ENCODE measurements around the gene CHD5. TPM values are rescaled to one million over a fixed set of nuclear protein-coding genes. Genes with fewer than 3 reads are reported as not detected.
A peak's percentile ranks its signal among the peaks of the same experiment; 100 is the strongest.

CHD5 gene
- total RNA-seq, 1 donor from 2014 or later: 0.42 TPM

- H3K9me3 Mint-ChIP-seq (ENCODE audit: low read depth): no peaks in the 10 kb centered on the region
- H3K27me3 Mint-ChIP-seq (ENCODE audit: low read depth): peaks cover 31% of the 10 kb centered on the region
- H3K4me1 Mint-ChIP-seq (ENCODE audit: low read depth): no peaks in the 10 kb centered on the region
- no peak overlapping the region for H3K4me3 Mint-ChIP-seq (ENCODE audit: unreplicated experiment)
- no peaks in the 10 kb centered on the region for H3K36me3 Mint-ChIP-seq (ENCODE audit: low read depth)
- no peak overlapping the region for H3K27ac Mint-ChIP-seq (ENCODE audit: unreplicated experiment)
- DNase-seq (ENCODE audit: low spot score): no peak
- TF ChIP-seq CTCF (IDR thresholded peaks at IDR 0.05): peak; percentile 68
Measured at GRCh38 chr1:6171548-6172124, 8.5 kb downstream of the CHD5 start.

GRCh38 chr1:6170742-6171201 is 9.3 kb downstream of the CHD5 start:
- Mint-ChIP-seq H3K4me3 (ENCODE audit: unreplicated experiment) (no peak overlapping the region), H3K27me3 (ENCODE audit: low read depth) (peaks cover 31% of the 10 kb centered on the region), H3K9me3 (ENCODE audit: low read depth) (no peaks in the 10 kb centered on the region), H3K36me3 (ENCODE audit: low read depth) (no peaks in the 10 kb centered on the region), H3K27ac (ENCODE audit: unreplicated experiment) (no peak overlapping the region), H3K4me1 (ENCODE audit: low read depth) (no peaks in the 10 kb centered on the region)
- TF ChIP-seq CTCF (IDR thresholded peaks at IDR 0.05): no peak
- no peak for DNase-seq (ENCODE audit: low spot score)

- no peaks in the 10 kb centered on the region for H3K36me3 Mint-ChIP-seq (ENCODE audit: low read depth)
- H3K9me3 Mint-ChIP-seq (ENCODE audit: low read depth): no peaks in the 10 kb centered on the region
- DNase-seq (ENCODE audit: low spot score): no peak
- no peaks in the 10 kb centered on the region for H3K4me1 Mint-ChIP-seq (ENCODE audit: low read depth)
- H3K27ac Mint-ChIP-seq (ENCODE audit: unreplicated experiment): no peak overlapping the region
- H3K27me3 Mint-ChIP-seq (ENCODE audit: low read depth): peaks cover 31% of the 10 kb centered on the region
- H3K4me3 Mint-ChIP-seq (ENCODE audit: unreplicated experiment): no peak overlapping the region
- TF ChIP-seq CTCF (IDR thresholded peaks at IDR 0.05): no peak
Measured at GRCh38 chr1:6170116-6170741, 9.9 kb downstream of the CHD5 start.

GRCh38 chr1:6168947-6169586 is 11.1 kb downstream of the CHD5 start:
- Mint-ChIP-seq H3K4me1 (ENCODE audit: low read depth) (no peaks in the 10 kb centered on the region), H3K27ac (ENCODE audit: unreplicated experiment) (no peak overlapping the region), H3K27me3 (ENCODE audit: low read depth) (peaks cover 37% of the 10 kb centered on the region), H3K36me3 (ENCODE audit: low read depth) (no peaks in the 10 kb centered on the region), H3K4me3 (ENCODE audit: unreplicated experiment) (no peak overlapping the region), H3K9me3 (ENCODE audit: low read depth) (no peaks in the 10 kb centered on the region)
- DNase-seq (ENCODE audit: low spot score): peak; percentile 90
- TF ChIP-seq CTCF (IDR thresholded peaks at IDR 0.05): no peak

- no peak for TF ChIP-seq CTCF (IDR thresholded peaks at IDR 0.05)
- DNase-seq (ENCODE audit: low spot score): no peak
- Mint-ChIP-seq H3K36me3 (ENCODE audit: low read depth) (no peaks in the 10 kb centered on the region), H3K9me3 (ENCODE audit: low read depth) (no peaks in the 10 kb centered on the region), H3K27ac (ENCODE audit: unreplicated experiment) (no peak overlapping the region), H3K4me3 (ENCODE audit: unreplicated experiment) (no peak overlapping the region), H3K27me3 (ENCODE audit: low read depth) (peaks cover 46% of the 10 kb centered on the region), H3K4me1 (ENCODE audit: low read depth) (no peaks in the 10 kb centered on the region)
Measured at GRCh38 chr1:6167391-6168303, 12.5 kb downstream of the CHD5 start.

Measured in chondrocyte (in vitro differentiated cells).